Measurements from ENCODE around the gene MAN1C1.

Gene MAN1C1

DNA sequence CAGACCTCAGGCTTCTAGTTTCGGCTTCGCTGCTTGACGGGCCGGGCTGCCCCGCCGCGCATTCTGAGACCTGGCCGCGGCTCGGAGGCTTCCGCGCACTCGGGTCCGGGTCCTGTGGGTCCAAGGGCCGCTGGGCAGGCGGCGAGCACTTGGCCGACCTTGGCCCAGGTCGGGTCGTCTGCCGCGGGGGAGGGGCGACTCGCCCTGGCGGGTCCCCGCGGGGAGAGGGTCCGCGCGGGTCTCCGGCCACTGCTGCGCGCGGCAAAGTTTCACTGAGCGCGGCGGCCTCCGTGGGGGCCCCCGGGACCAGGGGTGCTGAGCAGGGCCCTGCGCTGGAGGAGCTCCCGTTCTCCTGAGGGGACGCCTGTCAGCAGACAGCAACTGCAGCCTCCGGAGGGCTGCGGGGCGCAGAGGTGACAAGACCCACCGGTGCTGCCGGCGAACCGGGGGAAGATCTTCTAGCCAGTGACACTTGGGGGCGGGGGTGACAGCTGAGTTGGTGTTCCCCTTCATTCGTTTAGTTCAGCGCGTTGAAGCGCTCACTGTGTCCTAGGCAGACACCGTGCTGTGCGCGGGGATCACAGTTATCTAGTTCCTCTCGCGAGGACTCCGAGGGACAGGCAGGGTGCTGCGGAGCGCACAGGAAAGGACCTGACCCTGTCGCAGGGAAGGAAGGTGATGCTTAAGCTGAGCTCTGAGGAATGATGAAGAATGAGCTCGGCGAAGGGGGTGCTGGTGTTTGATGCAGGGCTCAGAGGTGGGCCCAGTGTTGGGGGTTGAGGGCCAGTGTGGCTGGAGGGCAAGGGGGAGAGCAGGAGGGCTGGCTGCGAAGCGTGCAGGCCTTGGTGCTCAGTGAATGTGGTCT, 203.9 kb downstream of the MAN1C1 start:
- DNase-seq (ENCODE audit: extremely low read depth, low read depth) = no peak
- TF ChIP-seq, protein P1, sequence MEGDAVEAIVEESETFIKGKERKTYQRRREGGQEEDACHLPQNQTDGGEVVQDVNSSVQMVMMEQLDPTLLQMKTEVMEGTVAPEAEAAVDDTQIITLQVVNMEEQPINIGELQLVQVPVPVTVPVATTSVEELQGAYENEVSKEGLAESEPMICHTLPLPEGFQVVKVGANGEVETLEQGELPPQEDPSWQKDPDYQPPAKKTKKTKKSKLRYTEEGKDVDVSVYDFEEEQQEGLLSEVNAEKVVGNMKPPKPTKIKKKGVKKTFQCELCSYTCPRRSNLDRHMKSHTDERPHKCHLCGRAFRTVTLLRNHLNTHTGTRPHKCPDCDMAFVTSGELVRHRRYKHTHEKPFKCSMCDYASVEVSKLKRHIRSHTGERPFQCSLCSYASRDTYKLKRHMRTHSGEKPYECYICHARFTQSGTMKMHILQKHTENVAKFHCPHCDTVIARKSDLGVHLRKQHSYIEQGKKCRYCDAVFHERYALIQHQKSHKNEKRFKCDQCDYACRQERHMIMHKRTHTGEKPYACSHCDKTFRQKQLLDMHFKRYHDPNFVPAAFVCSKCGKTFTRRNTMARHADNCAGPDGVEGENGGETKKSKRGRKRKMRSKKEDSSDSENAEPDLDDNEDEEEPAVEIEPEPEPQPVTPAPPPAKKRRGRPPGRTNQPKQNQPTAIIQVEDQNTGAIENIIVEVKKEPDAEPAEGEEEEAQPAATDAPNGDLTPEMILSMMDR (IDR thresholded peaks at IDR 0.05; ENCODE audit: low read depth, low read length) = no peak

GRCh38 chr1:25821112-25821476, 204.5 kb downstream of the MAN1C1 start:
- no peak for DNase-seq (ENCODE audit: extremely low read depth, low read depth)
- TF ChIP-seq, protein P1 (IDR thresholded peaks at IDR 0.05; ENCODE audit: low read depth, low read length) = no peak

DNA sequence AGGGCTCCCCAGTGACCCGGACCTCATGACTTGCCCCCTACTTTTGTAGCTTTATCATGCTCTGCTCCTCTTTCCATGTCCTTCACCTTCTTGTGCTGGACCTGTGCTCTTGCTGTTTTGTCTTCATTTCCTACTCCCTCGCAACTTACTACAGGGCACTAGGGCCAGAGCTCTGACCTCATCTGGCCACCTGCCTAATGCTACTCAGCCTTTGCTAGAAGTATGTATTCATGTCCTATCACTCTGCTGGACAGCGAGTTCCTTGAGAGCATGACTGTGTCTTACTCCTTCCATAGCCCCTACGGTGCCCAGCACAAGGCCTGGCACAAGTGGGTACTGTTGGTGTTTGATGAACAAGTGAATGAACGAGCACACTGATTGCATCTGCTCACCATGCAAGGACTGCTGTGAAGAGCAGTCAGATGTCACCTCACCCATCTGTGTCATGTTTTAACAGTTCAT, 205.1 kb downstream of the MAN1C1 start:
- TF ChIP-seq, protein P1 (IDR thresholded peaks at IDR 0.05; ENCODE audit: low read depth, low read length) = no peak
- DNase-seq (ENCODE audit: extremely low read depth, low read depth) = no peak

DNA sequence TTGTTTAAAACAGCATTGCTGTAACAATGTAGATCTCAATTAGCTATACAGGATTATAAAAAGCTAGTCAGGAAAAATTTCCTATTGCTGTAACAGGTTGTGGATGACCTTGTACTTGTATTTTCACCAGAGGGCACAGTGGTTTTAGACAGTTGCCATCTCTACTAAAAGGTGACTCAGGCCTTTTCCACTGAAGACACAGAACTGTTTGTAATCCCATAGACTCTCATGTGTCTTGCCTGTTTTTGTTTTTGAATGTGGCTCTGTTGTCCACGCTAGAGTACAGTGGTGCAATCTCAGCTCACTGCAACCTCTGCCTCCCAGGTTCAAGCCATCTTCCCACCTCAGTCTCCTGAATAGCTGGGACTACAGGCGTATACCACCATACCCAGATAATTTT, 209.0 kb downstream of the MAN1C1 start:
- TF ChIP-seq, protein P1 (IDR thresholded peaks at IDR 0.05; ENCODE audit: low read depth, low read length) = no peak
- DNase-seq (ENCODE audit: extremely low read depth, low read depth) = no peak

GRCh38 chr1:25826571-25826970, 210.0 kb downstream of the MAN1C1 start:
- DNase-seq (ENCODE audit: extremely low read depth, low read depth) = no peak

DNA sequence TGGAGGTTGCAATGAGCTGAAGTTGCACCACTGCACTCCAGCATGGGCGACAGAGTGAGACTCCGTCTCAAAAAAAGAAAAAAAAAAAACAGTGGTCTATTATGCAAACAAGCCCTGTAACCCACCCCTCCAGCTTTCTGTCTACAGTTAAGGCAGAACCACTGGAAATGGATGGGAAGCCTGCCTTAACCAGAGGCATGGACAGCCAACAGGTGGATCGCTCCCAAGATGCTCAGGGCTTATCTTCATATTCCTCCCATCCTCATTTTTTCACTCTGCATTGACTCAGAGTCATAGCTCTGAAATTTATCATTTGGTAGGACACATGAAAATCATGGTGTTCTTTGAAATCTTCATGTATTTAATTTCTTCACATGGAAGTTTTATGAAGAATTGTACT, 211.9 kb downstream of the MAN1C1 start:
- no peak for DNase-seq (ENCODE audit: extremely low read depth, low read depth)
- TF ChIP-seq, protein P1 (IDR thresholded peaks at IDR 0.05; ENCODE audit: low read depth, low read length) = no peak

More at GRCh38 chr1:25826571-25826970, 210.0 kb downstream of the MAN1C1 start:
- TF ChIP-seq, protein P1 (IDR thresholded peaks at IDR 0.05; ENCODE audit: low read depth, low read length) = no peak

DNA sequence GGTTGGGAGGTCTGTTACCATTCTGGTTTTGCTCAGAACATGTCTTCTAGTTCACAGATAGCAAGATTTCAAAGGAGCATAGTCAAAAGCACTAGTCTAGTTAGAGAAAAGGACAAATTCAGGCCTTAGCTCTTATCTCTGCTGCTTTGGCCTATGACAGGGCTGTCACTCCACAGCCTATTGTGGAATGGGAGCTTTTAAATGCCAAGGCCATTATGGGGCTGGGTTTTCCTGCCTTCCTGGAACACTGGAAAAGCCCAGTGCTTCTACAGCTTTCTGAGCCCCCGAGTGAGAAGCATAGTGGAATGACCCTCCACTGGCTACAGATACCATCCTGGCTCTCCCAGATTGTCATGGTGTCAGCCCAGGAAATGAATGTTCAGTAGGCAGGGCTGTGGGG, 212.5 kb downstream of the MAN1C1 start:
- no peak for DNase-seq (ENCODE audit: extremely low read depth, low read depth)
- TF ChIP-seq, protein P1 (IDR thresholded peaks at IDR 0.05; ENCODE audit: low read depth, low read length) = no peak
